Transverse colon (tissue), 4 donors: ENCODE data around the gene RIIAD1. TPM values are rescaled to one million over a fixed set of nuclear protein-coding genes. Genes with fewer than 3 reads are reported as not detected.

Experiments used
- DNase-seq: peaks from one replicate; pipeline ENCODE4 v3.0.0-alpha.2; 2019
- H3K27ac ChIP-seq, 4 donors: fragments of 200-600 bp; sonication (generic); 2 replicates each; pipeline ENCODE4 v1.5.1; 2016 to 2018; ENCODE audit warnings: inconsistent platforms in 4 of 4
- H3K27me3 ChIP-seq: fragments of 200-600 bp; sonication (generic); 2 replicates; pipeline ENCODE4 v1.5.1; 2017; ENCODE audit warnings: inconsistent platforms
- H3K36me3 ChIP-seq, 4 donors: fragments of 200-600 bp; sonication (generic); 2 replicates each; pipeline ENCODE4 v1.5.1; 2017 to 2019; ENCODE audit warnings: inconsistent platforms in 4 of 4
- H3K4me1 ChIP-seq, 4 donors: fragments of 200-600 bp; sonication (generic); 2 replicates each; pipeline ENCODE4 v1.5.1; 2017 to 2020; ENCODE audit warnings: inconsistent platforms in 4 of 4
- H3K4me3 ChIP-seq, 4 donors: fragments of 200-600 bp; sonication (generic); 1 replicate in 1 of 4; 2 replicates in 3 of 4; pipeline versions ENCODE4 v1.5.1 to v1.6.1; 2017 to 2019; ENCODE audit warnings: inconsistent platforms in 4 of 4
- H3K9me3 ChIP-seq, 2 donors: fragments of 200-600 bp; sonication (generic); 2 replicates each; pipeline ENCODE4 v1.5.1; 2017 to 2019; ENCODE audit warnings: inconsistent platforms in 2 of 2
- WGBS, 2 donors: methylation state at CpG; one replicate each; pipeline ENCODE4 v1.1.5; 2018; ENCODE audit warnings: low coverage in 1 of 2; 5-methylcytosine and 5-hydroxymethylcytosine counted together
- in situ Hi-C, 4 donors: fragments of 200-750 bp; cut with MboI; loops; one replicate each; pipeline versions ENCODE4 v1.15.0 to v1.15.1; 2017; ENCODE audit warnings: low sequenced_read_pairs in 3 of 4, low pct_ligation_motif_present in 1 of 4, low pct_unique_long_range_greater_than_20kb in 1 of 4
- intact Hi-C: fragments of 100-400 bp; cut with DNase I; formaldehyde crosslinking; loops from one replicate; pipeline ENCODE4 v1.15.1; 2023; ENCODE audit warnings: low total_unique reads
- small RNA-seq, 4 donors: library from RNA; depleted of rRNA; stranded (forward); fragments of <200 nt; gene quantifications; one replicate each; pipeline ENCODE3, GENCODE V24; 2016
- total RNA-seq, 4 donors: library from RNA; depleted of rRNA; stranded (reverse); fragments of >200 nt; gene quantifications; one replicate each; pipeline ENCODE4 v1.1.0, GENCODE V29; 2016
- TF ChIP-seq, protein P1 (sequence below), 5 experiments: fragments of 200-600 bp in 3 of 5; fragments of 450-650 bp in 2 of 5; sonication (generic) in 3 of 5; IDR thresholded peaks; 1 replicate in 2 of 5; 2 replicates in 3 of 5; pipeline ENCODE4 v1.5.1; 2016 to 2017; ENCODE audit warnings: antibody characterized with exemption in 5 of 5, inconsistent platforms in 3 of 5, mild to moderate bottlenecking in 2 of 5, moderate library complexity in 1 of 5

Gene RIIAD1
- total RNA-seq, 4 donors from 2014 or later: not detected

DNA sequence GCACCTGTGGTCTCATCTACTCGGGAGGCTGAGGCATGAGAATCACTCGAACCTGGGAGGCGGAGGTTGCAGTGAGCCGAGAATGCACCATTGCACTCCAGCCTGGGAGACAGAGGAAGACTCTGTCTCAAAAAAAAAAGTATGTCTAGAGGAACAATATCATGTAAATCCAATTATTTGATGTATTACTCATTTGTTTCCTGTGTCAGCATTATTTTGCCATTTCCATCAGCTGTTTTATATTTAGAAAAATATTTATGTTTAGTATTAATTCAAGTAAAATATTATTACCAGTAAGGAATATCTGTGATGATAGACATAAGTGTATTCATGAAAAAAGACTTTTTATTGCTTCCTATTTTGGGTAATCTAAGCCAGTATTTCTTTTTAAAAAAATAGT is 56.0 kb downstream of the RIIAD1 start:
- in situ Hi-C loops (no loop called here), intact Hi-C loops (no loop called here)
- Histone ChIP-seq H3K27ac (no peak overlapping the region), H3K4me1 (no peaks in the 10 kb centered on the region), H3K4me3 (no peak overlapping the region), H3K36me3 (peaks cover 0 to 20% (median 1%) of the 10 kb centered on the region in 4 donors), H3K27me3 (no peaks in the 10 kb centered on the region), H3K9me3 (no peaks in the 10 kb centered on the region)
- no peak for DNase-seq
- 97 to 100% methylated on average over 4 of the region's 4 CpGs for WGBS, 2 donors
- TF ChIP-seq, protein P1, sequence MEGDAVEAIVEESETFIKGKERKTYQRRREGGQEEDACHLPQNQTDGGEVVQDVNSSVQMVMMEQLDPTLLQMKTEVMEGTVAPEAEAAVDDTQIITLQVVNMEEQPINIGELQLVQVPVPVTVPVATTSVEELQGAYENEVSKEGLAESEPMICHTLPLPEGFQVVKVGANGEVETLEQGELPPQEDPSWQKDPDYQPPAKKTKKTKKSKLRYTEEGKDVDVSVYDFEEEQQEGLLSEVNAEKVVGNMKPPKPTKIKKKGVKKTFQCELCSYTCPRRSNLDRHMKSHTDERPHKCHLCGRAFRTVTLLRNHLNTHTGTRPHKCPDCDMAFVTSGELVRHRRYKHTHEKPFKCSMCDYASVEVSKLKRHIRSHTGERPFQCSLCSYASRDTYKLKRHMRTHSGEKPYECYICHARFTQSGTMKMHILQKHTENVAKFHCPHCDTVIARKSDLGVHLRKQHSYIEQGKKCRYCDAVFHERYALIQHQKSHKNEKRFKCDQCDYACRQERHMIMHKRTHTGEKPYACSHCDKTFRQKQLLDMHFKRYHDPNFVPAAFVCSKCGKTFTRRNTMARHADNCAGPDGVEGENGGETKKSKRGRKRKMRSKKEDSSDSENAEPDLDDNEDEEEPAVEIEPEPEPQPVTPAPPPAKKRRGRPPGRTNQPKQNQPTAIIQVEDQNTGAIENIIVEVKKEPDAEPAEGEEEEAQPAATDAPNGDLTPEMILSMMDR (IDR thresholded peaks at IDR 0.05): no peak

Small RNAs within 50 kb of the gene (small RNA-seq; reads per million reads assigned to genes)
- 0 reads per million in 4 donors for gene RNU6-662P

Other genes starting within 250 kb of the RIIAD1 start
- 100 to 1,000 TPM; 123 to 351 (median 172) TPM for gene CGN, start 210.1 kb upstream of the RIIAD1 start, total RNA-seq
- 10 to 100 TPM; 22.8 to 65.5 (median 30.8) TPM for gene TUFT1, start 181.2 kb upstream of the RIIAD1 start, total RNA-seq
- 10 to 100 TPM; 11.5 to 37.0 (median 24.6) TPM for gene SNX27, start 109.5 kb upstream of the RIIAD1 start, total RNA-seq
- gene CELF3, start 4.7 kb upstream of the RIIAD1 start, total RNA-seq: 1 to 10 TPM in 3 of 4 donors, not detected in 1; 1.3 to 2.7 (median 1.6) TPM
- gene MRPL9, start 42.0 kb downstream of the RIIAD1 start, total RNA-seq: 100 to 1,000 TPM in 1 of 4 donors, 10 to 100 TPM in 3; 20.2 to 138 (median 40.1) TPM
- 1 to 10 TPM in 3 of 4 donors, under 1 TPM in 1; 0.80 to 5.4 (median 4.0) TPM for gene TDRKH, start 69.0 kb downstream of the RIIAD1 start, total RNA-seq
- gene LINGO4, start 83.9 kb downstream of the RIIAD1 start, total RNA-seq: under 1 TPM in 2 of 4 donors, not detected in 2; 0.14 to 0.48 TPM
- gene RORC, start 110.3 kb downstream of the RIIAD1 start, total RNA-seq: 10 to 100 TPM in 3 of 4 donors, 1 to 10 TPM in 1; 3.4 to 34.3 (median 32.0) TPM
- gene C2CD4D, start 118.3 kb downstream of the RIIAD1 start, total RNA-seq: not detected
- gene THEM5, start 132.2 kb downstream of the RIIAD1 start, total RNA-seq: not detected
- gene THEM4, start 188.0 kb downstream of the RIIAD1 start, total RNA-seq: 10 to 100 TPM in 2 of 4 donors, 1 to 10 TPM in 2; 4.6 to 21.8 (median 9.5) TPM